GM12874 (cell line): ENCODE measurements around the gene ABL1.

Experiments
- TF ChIP-seq, protein P1 (sequence below): IDR thresholded peaks from 2 replicates; pipeline ENCODE4 v1.5.1; 2011; ENCODE audit warnings: low read depth, mild to moderate bottlenecking, control low read depth, low read length, moderate library complexity; ENCODE audit not compliant: insufficient read depth

The ABL1 gene

DNA sequence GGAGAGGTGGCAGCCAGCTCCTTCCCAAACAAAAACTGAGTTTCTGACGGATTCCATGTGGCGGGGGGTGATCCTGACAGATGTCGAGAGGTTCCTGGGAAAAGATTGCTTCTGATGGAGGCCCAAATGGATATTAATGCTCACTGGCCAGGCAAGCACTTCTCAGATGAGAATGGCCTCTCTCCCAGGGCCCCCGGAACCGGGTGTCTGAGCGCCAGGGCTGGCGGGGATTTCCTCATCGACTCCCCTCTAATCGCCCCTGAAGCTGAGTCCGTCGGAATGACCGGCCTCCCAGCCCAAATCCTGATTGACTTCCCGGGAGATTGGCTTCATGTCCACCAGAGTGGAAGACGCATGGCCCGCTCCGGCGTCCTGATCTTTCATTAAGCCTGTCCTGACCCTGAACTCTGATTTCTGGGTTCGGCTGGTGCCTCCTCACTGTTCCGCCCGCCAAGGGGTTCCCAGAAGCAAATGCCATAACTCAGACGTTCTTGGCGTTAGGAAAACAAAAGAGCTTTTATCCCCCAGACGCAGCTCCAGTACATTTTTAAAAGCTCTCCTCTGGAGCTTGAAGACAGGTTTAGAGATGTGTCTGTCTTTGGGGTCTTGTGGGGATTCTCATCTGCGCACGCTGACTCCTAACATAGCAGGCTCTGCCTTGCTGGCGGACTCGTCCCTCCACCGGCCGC is 86.4 kb downstream of the ABL1 start:
- TF ChIP-seq, protein P1, sequence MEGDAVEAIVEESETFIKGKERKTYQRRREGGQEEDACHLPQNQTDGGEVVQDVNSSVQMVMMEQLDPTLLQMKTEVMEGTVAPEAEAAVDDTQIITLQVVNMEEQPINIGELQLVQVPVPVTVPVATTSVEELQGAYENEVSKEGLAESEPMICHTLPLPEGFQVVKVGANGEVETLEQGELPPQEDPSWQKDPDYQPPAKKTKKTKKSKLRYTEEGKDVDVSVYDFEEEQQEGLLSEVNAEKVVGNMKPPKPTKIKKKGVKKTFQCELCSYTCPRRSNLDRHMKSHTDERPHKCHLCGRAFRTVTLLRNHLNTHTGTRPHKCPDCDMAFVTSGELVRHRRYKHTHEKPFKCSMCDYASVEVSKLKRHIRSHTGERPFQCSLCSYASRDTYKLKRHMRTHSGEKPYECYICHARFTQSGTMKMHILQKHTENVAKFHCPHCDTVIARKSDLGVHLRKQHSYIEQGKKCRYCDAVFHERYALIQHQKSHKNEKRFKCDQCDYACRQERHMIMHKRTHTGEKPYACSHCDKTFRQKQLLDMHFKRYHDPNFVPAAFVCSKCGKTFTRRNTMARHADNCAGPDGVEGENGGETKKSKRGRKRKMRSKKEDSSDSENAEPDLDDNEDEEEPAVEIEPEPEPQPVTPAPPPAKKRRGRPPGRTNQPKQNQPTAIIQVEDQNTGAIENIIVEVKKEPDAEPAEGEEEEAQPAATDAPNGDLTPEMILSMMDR: no peak

- TF ChIP-seq, protein P1: no peak
Measured at GRCh38 chr9:130921989-130922892, 87.2 kb downstream of the ABL1 start.

DNA sequence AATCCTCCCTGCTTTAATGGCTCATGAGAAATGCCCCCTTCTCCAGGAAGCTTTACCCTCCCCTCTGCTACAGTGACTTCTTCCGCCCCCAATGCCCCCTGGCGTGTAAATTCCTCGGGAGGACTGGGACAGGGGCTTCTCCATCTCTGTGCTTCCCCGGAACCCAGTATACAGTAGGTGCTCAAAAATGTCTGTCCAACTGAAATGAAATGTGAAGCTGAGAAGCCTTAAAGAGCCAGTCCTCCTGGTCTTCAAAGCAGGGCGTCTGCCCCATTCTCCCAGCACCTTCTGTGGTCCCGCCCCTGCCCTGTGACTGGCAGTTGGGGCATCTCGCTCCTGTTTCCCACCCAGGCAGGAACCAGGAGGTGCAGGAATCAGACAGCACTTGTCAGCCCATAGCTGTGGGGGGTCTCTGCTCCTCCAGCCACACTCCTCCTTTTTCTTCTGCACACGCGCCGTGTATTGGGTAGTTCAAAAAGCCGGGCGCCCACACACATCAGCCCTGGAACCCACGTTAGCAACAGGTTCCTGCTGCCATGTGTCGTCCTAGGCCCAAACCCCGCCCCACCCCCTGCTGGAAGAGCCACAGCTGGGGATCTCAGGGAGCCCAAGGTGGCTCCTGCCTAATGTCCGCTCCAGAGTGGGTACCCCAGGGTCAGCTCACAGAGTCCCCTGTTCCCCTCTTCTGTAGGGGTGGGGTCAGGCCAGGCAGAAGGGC is 88.0 kb downstream of the ABL1 start:
- TF ChIP-seq, protein P1: no peak

- TF ChIP-seq, protein P1: no peak
Measured at GRCh38 chr9:130923611-130924447, 88.8 kb downstream of the ABL1 start.

DNA sequence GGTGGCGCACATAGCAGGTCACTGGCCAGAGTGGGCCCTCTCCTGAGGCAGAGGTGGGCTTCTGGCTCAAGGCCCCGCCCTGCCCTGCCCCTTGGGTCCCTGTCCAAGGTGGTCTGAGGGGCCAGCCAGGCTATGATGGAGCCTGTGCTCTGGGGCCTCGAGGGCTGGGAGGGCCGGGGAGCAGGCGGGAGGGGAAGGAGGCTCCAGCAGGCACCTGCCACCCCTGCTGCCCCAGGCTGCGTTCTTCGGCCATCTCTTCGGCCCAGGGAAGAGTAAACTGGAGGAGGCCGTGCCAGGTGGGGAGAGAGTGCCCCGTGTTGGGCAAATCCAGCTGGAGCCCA is 89.4 kb downstream of the ABL1 start:
- TF ChIP-seq, protein P1: no peak

DNA sequence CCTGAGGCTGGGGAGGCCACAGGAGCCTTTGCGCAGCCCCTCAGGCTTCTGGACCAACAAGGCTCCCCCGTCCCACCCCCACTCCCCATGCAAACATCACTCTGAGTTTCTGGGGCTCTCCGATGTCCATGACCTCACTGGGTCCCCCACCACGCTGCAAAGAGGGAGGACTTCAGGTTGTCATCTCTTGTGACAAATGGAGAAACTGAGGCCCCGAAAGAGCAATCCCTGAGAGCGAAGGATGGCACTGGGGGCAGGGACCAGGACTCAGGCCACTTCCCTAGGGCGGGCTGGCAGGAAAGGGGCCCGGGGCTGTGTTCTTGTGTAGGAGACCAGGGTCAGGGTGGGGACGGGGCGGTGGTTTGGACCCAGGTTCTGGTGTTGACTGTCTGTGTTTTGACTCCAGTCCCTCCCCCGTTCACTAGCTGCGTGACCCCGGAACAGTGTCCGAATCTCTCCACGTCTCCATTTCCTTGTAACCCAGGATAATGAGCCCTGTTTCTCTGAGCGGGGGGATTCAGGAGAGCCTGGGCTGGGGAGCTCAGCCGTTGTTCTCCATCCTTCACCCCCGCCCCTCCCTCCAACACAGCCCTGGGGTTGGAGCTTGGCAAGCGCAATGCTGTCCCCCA is 90.1 kb downstream of the ABL1 start:
- TF ChIP-seq, protein P1: no peak
